Astrocyte (in vitro differentiated cells and primary cell): Measurements from ENCODE around the gene BRI3.

Experiments
- EZH2 ChIP-seq: IDR thresholded peaks from 2 replicates; pipeline ENCODE4 v1.6.1; 2012; ENCODE audit warnings: mild to moderate bottlenecking, low read length, inconsistent platforms; ENCODE audit not compliant: insufficient read depth
- TF ChIP-seq, protein P1 (sequence below): IDR thresholded peaks from 2 replicates; pipeline ENCODE4 v1.5.1; 2011; ENCODE audit warnings: low read depth, mild to moderate bottlenecking, inconsistent platforms, low read length, moderate library complexity; ENCODE audit not compliant: insufficient read depth

GRCh38 chr7:98278936-98279335 lies 2.5 kb upstream of the BRI3 start:
- TF ChIP-seq, protein P1, sequence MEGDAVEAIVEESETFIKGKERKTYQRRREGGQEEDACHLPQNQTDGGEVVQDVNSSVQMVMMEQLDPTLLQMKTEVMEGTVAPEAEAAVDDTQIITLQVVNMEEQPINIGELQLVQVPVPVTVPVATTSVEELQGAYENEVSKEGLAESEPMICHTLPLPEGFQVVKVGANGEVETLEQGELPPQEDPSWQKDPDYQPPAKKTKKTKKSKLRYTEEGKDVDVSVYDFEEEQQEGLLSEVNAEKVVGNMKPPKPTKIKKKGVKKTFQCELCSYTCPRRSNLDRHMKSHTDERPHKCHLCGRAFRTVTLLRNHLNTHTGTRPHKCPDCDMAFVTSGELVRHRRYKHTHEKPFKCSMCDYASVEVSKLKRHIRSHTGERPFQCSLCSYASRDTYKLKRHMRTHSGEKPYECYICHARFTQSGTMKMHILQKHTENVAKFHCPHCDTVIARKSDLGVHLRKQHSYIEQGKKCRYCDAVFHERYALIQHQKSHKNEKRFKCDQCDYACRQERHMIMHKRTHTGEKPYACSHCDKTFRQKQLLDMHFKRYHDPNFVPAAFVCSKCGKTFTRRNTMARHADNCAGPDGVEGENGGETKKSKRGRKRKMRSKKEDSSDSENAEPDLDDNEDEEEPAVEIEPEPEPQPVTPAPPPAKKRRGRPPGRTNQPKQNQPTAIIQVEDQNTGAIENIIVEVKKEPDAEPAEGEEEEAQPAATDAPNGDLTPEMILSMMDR = no peak
- no peak for TF ChIP-seq EZH2
